Measurements from ENCODE around the gene DMD. TPM values are rescaled to one million over a fixed set of nuclear protein-coding genes. Genes with fewer than 3 reads are reported as not detected.

The DMD gene
- total and polyA plus RNA-seq, 2 of the 13 experiments (the other 11 are each of a cell fraction or from before 2014, with no cell fraction given): 17.6 to 25.9 TPM

DNA sequence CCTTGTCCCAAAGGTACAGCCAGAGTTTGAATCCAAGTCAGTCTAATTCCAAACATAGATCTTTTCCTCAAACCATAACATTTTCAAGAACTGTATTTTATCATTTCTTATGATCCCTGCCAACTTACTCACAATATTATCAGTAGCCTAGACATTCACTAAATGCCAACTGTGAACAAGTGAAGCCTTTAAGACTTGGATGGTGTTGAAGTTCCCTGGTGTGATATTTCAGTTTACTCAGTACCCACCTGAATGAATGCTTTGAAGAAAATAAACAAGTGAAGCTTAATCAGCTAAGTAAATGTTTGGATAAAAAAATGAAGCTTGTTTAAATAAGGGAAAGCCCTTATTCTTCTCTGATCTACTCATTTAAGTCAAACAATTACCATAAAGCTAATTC lies 1028.3 kb downstream of the DMD start (continued):
- TF ChIP-seq, protein P1, sequence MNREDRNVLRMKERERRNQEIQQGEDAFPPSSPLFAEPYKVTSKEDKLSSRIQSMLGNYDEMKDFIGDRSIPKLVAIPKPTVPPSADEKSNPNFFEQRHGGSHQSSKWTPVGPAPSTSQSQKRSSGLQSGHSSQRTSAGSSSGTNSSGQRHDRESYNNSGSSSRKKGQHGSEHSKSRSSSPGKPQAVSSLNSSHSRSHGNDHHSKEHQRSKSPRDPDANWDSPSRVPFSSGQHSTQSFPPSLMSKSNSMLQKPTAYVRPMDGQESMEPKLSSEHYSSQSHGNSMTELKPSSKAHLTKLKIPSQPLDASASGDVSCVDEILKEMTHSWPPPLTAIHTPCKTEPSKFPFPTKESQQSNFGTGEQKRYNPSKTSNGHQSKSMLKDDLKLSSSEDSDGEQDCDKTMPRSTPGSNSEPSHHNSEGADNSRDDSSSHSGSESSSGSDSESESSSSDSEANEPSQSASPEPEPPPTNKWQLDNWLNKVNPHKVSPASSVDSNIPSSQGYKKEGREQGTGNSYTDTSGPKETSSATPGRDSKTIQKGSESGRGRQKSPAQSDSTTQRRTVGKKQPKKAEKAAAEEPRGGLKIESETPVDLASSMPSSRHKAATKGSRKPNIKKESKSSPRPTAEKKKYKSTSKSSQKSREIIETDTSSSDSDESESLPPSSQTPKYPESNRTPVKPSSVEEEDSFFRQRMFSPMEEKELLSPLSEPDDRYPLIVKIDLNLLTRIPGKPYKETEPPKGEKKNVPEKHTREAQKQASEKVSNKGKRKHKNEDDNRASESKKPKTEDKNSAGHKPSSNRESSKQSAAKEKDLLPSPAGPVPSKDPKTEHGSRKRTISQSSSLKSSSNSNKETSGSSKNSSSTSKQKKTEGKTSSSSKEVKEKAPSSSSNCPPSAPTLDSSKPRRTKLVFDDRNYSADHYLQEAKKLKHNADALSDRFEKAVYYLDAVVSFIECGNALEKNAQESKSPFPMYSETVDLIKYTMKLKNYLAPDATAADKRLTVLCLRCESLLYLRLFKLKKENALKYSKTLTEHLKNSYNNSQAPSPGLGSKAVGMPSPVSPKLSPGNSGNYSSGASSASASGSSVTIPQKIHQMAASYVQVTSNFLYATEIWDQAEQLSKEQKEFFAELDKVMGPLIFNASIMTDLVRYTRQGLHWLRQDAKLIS (CRISPR knock-in tag; IDR thresholded peaks at IDR 0.05): no peak
- TF ChIP-seq YY1 (IDR thresholded peaks at IDR 0.05; ENCODE audit: insufficient read depth, insufficient replicate concordance, low read depth, low read length): no peak
- no peak for TF ChIP-seq ZNF17 (CRISPR knock-in tag; IDR thresholded peaks at IDR 0.05)
- TF ChIP-seq HES4 (CRISPR knock-in tag; IDR thresholded peaks at IDR 0.05; ENCODE audit: borderline replicate concordance): no peak
- TF ChIP-seq, protein P2, sequence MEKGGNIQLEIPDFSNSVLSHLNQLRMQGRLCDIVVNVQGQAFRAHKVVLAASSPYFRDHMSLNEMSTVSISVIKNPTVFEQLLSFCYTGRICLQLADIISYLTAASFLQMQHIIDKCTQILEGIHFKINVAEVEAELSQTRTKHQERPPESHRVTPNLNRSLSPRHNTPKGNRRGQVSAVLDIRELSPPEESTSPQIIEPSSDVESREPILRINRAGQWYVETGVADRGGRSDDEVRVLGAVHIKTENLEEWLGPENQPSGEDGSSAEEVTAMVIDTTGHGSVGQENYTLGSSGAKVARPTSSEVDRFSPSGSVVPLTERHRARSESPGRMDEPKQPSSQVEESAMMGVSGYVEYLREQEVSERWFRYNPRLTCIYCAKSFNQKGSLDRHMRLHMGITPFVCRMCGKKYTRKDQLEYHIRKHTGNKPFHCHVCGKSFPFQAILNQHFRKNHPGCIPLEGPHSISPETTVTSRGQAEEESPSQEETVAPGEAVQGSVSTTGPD (CRISPR knock-in tag; IDR thresholded peaks at IDR 0.05): no peak
- no peak for TF ChIP-seq PAX8 (CRISPR knock-in tag; IDR thresholded peaks at IDR 0.05; ENCODE audit: borderline replicate concordance)
- TF ChIP-seq, protein P3, sequence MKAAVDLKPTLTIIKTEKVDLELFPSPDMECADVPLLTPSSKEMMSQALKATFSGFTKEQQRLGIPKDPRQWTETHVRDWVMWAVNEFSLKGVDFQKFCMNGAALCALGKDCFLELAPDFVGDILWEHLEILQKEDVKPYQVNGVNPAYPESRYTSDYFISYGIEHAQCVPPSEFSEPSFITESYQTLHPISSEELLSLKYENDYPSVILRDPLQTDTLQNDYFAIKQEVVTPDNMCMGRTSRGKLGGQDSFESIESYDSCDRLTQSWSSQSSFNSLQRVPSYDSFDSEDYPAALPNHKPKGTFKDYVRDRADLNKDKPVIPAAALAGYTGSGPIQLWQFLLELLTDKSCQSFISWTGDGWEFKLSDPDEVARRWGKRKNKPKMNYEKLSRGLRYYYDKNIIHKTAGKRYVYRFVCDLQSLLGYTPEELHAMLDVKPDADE (CRISPR knock-in tag; IDR thresholded peaks at IDR 0.05): no peak
- TF ChIP-seq, protein P4, sequence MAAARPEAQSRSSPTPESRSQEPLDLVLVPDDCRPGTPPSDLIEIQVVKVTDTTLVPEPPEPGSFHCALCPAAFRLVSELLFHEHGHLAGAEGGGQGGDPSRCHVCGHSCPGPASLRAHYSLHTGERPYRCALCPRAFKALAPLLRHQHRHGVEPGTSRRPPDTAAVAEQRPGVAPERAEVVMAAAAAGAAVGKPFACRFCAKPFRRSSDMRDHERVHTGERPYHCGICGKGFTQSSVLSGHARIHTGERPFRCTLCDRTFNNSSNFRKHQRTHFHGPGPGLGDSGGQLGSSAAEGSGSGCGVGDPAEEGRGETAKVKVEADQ (CRISPR knock-in tag; IDR thresholded peaks at IDR 0.05; ENCODE audit: borderline replicate concordance): no peak
- no peak for TF ChIP-seq NFYB (CRISPR knock-in tag; IDR thresholded peaks at IDR 0.05)
- TF ChIP-seq KDM2A (CRISPR knock-in tag; IDR thresholded peaks at IDR 0.05; ENCODE audit: borderline replicate concordance, low read depth): no peak
- TF ChIP-seq TOPORS (CRISPR knock-in tag; IDR thresholded peaks at IDR 0.05): no peak

Data from HepG2 (cell line).